Epidermal melanocyte (primary cell): ENCODE measurements around the gene PDE3B.
"Not testable (repeated sequence)": the region's sequence is repeated elsewhere in the genome, so short reads cannot be mapped to it uniquely, and the experiment has no call there.

Experiments
- DNase-seq: peaks from one replicate; pipeline ENCODE4 v3.0.0; 2011; ENCODE audit warnings: low spot score; ENCODE audit not compliant: insufficient read length

The PDE3B gene

GRCh38 chr11:14643697-14644225 lies at the start of gene PDE3B:
Gene PDE3B (plus strand): TSS chr11:14643804. CDS start chr11:14644076, 272 bp downstream.
- DNase-seq: peak; percentile 63

DNA sequence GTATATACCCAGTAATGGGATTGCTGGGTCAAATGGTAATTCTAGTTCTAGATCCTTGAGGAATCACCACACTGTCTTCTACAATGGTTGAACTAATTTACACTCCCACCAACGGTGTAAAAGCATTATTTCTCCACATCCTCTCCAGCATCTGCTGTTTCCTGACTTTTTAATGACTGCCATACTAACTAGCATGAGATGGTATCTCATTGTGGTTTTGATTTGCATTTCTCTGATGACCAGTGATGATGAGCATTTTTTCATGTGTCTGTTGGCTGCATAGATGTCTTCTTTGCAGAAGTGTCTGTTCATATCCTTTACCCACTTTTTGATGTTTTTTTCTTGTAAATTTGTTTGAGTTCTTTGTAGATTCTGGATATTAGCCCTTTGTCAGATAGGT lies 48.3 kb upstream of the PDE3B start:
- not testable (repeated sequence) for DNase-seq

- no peak for DNase-seq
Measured at GRCh38 chr11:14607713-14608112, 35.9 kb upstream of the PDE3B start.

- DNase-seq: no peak
Measured at GRCh38 chr11:14609902-14610301, 33.7 kb upstream of the PDE3B start.

DNA sequence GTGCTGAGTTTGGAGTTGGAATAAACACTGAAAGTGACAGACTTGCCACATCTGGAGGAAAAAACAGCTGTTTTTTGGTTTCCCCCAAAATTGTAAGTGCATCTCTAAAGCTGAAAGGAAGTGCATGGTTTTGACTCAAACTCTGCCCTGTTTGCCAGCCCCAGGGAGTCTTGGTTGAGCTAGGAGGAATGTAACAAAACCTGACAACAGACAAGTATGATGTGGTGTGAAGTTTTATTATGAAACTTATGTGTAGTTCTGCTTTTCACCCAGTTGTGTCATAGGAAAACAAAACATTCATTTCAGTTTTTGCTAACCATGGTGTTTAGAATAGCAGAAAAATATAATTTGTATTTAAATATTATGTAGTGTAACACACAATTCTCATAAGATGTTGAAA lies 31.7 kb upstream of the PDE3B start:
- DNase-seq: no peak

- no peak for DNase-seq
Measured at GRCh38 chr11:14612694-14613093, 30.9 kb upstream of the PDE3B start.

DNA sequence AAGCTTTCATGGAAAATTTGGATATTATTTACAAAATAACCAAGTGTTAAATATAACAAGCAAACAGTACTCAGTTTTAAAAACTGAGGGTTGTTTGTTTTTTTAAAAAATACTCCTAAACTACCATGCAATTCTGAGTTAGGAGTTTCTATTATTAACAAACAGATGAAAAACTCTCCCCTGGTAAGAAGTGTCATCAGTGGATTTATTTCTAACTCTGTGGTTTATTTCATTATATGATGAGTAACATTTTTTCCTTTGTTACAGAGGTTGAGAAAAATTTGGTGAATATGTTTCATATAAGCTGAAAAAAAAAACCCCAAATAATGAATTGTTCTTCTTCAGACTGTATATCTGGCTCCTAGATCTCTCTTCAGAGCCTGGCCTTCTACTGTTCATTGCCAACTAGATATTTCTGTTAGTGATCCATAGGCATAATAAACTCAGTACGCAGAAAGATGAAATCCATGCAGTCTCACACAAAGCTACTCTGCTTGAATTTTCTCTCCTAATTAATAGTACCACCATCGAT lies 29.4 kb upstream of the PDE3B start:
- no peak for DNase-seq

- DNase-seq: peak; percentile 30
Measured at GRCh38 chr11:14617241-14618027, 26.2 kb upstream of the PDE3B start.

DNA sequence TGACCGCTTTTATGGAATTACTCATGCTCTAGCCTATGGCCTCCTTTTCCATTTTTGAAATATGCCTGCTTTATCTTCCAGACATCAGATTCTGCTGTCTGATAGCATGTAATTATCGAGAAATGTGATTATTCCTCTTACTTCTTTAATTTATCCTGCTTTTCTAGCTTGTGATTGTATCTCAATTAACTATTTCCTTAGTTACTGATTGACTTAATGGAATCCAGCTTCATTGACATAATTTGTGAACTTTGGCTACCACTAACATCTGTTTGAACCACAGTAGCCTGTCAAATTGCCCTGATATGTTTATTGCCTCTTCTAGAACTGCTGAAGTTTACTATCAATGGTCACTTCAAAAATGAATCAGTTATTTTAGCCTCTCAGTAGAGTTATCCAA lies 25.5 kb upstream of the PDE3B start:
- DNase-seq: no peak

GRCh38 chr11:14619603-14620531 lies 23.7 kb upstream of the PDE3B start:
- no peak for DNase-seq

DNA sequence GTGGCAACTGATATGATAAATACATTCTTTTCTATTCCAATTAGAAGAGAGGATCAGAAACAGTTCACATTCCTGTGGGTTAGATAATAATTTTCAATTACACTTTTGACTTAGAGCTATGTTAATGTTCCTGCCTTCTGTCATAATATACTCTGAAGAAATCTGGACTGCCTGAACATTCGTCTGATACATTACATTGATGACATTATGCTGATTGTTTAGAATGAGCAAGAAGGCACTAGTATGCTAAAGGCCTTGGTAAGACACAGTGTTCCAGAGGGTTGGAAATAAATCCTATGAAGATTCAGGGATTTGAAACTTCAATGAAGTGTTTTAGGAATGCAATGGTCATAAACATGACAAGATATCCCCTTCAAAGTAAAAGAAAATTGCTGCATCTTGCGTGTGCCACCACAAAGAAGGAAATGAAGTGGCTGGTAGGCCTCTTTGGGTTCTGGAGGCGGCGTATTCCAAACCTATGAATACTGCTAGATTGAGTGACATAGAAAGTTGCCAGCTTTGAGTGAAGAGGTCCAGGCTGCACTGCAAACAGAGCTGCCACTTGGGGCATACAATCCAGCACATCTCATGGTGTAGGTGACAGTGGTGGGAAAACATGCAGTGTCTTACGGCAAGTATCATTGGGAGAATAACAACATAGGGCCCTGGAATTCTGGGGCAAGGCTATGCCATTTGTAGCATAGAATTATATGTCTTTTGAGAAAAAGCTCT lies 21.2 kb upstream of the PDE3B start:
- DNase-seq: no peak

DNA sequence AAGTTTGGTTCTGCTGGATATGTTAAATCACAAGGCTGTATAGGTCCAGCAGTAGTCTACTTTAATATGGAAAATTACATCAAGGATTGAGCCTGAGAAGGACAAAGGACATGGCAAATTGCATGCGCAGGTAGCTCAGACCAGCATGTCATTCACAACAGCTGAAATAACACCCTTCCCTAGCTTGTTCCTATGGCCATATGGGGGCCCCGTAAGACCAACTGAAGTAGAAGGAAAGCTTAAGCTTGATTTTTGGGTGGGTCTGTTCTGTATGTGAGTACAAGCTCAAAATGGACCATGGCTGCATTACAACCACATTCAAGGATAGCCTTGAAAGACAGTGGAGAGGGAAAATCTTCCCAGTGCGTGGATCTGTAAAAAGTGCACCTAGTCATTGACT lies 20.6 kb upstream of the PDE3B start:
- no peak for DNase-seq

- no peak for DNase-seq
Measured at GRCh38 chr11:14625586-14626205, 17.9 kb upstream of the PDE3B start.

DNA sequence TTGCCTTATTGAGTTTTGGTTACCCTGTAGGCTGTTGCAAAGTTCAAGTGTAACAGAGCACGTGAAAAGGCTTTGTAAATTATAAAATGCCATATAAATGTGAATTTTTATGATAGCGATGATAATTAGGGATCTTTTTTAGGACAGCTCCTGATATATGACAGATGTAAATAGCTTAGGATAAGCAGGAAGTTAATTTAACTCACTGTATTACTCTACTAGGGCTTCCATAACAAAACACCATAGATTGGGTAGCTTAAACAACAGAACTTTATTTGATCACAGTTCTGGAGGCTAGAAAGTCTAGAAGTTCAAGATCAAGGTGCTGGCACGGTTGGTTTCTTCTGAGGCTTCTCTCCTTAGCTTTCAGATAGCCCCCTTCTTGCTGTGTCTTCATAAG lies 17.0 kb upstream of the PDE3B start:
- no peak for DNase-seq

- not testable (repeated sequence) for DNase-seq
Measured at GRCh38 chr11:14633506-14634224, 9.9 kb upstream of the PDE3B start.

DNA sequence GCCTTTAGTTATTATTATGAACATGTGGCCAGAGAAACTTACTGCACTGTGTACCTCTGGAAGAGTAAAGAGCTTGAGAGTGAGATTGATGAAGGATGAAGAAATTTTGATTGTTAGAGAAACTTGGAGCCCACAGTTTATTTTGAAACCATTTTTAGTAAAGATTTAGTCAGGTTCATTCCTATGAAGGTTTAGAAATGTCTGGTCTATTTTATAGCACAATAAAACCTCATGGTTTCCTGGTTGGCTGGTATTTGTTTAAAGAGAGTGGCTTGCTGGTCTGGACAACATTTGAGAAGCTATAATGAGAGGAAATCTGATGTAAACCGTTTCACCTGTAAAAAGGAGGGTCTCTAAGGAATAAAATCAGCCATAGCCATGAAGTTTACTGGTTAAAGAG lies 8.8 kb upstream of the PDE3B start:
- DNase-seq: no peak

DNA sequence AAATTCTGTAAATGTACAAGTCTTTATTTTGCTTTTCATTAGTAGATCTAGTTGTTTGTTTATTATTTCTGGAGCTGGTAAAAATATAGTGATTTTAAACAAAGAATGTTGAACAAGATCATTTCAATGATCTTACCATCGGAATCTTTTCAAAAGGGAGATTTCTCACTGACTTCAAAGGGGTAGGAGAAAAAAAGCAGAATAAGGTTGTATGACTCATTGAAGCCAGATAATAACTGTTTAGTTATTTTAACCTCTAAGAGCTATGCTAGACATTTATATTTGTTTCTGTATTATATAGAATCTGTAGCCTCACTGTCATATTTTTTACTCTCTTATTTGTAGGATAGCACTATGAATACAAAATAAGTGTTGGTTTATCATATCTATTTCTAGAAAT lies 8.1 kb upstream of the PDE3B start:
- DNase-seq: no peak

DNA sequence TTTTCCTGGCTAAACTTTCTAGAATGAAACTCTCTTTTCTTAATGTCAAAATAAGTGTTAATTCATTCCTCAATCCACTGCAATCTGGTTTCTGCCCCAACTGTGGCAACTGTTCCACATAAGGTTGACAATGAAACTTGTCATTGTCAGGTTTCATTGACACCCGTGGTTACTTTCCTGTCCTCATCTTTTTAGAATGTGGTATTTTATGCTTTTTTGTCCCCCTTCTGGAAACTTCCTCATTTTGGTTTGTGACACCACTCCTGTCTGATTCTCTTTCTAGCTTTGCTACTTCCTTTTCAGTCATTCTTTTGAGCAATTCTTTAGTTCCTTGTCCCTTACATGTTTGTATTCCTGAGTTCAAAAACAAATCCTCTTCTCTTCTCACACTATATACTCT lies 7.5 kb upstream of the PDE3B start:
- DNase-seq: no peak

GRCh38 chr11:14637868-14638409 lies 5.7 kb upstream of the PDE3B start:
- no peak for DNase-seq

DNA sequence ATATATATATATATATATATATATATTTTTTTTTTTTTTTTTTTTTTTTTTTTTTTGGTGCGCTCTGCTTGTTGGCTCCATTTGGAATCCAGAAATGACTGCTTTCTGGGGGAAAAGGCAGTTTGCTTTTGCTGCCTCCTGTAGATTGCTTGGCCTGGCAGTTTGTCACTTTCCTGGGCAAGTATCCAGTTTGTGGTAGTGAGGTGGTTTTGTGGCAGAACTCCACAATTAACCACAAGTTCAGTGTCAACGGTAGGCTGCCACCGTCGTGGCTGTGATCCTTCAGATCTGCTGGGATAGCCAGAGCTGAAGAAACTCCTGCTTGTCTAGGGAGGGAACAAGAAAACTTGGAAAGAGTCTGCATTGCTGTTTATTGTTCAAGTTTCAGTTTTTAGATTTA lies 5.0 kb upstream of the PDE3B start:
- no peak for DNase-seq
